CD1c-positive myeloid dendritic cell (primary cell): Measurements from ENCODE around the gene HMCES.

ENCODE experiments used
- DNase-seq: peaks from one replicate; pipeline ENCODE4 v3.0.0-alpha.2; 2016; ENCODE audit errors: extremely low spot score

Gene HMCES

DNA sequence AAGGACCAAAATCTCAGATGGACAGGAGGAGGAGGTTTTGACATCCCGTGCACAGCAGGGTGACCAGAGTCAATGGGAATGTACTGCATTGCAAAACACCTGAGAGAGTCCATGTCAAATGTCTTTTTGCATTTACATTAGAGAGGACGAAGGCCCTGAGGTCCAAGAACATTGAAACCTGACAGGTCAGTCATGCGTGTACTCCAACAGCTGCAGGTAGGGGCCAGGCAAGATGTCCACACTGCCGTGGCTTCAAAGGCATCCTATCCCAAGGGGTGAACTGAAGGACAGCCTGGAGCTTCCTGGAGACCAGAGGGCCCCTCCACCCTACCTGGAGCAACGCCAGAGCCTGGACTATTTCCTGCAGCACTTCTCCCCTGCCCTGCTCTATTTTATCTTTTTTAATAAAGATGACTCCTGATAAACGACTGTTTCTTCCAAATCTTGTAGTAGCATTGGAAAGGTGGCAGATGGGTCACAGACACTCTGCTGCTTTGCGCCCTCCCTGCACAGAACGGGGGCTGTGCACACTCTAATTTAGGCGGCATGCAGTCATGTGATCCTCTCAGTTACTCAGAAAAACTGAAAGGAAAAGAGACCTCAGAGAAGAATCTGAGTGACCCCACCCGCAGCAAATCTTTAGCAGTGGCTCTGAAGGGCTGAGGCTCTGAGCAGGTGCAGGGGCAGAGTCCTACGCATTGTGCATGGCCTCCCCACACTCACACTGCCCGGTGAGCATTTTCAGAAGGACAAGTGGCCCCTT lies 68.2 kb downstream of the HMCES start:
- DNase-seq = no peak

DNA sequence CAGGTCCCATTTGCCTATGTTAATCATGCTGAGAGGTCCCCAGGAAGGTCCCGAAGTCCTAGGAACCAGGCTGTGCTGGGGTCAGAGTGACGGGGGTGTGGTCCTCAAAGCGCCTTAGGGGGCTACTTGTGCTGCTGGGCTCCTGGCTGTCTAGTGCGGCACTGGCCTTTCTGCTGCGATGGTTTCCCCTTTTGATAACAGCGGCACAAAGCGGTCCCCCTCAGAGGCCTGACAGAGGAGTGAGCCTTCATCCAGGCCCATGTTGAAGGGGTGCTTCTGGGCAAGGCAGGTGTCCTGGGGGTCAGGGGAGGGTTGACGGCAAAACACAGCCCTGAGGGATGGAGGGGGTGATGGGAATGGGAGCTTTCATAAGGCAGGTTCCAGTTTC lies 68.8 kb downstream of the HMCES start:
- DNase-seq = no peak

DNA sequence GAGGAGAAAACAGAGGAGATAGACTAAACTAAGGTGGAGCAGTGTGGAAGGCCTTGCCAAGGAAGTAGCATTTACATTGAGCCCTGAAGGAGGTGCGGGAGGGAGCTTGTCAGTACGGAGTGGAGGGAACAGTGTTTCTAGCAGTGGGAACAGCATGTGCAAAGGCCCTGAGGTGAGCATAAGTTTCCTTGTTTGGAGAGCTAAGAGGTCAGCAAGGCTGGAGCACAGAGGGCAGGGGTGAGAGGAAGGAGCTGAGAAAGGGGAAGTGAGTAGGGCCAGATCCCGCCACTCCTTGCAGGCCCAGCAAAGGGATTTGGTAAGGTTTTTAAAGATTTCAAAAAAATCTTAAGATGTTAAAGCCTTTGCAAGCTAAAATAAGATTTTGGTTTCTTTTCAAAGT lies 70.1 kb downstream of the HMCES start:
- peak; percentile 58 for DNase-seq

DNA sequence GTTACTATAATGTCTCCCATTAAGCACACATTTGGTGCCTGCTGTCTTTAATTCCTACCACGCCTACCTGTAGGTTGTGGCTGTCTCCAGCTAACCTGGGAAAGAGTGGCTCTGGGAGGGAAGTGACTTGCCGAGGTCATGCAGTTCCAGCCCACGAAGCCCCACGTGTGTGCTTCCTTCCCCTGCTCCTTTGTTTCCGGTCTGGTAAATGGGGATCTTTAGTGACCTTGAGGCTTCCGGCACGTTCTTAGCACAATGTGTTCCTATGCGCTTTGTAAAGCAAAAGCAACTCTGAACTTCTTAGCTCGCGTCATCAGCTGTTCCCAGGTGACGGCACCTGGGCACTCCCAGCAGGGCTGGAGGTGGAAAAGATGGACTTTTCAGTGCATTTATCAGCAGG lies 70.5 kb downstream of the HMCES start:
- DNase-seq = peak; percentile 31

DNA sequence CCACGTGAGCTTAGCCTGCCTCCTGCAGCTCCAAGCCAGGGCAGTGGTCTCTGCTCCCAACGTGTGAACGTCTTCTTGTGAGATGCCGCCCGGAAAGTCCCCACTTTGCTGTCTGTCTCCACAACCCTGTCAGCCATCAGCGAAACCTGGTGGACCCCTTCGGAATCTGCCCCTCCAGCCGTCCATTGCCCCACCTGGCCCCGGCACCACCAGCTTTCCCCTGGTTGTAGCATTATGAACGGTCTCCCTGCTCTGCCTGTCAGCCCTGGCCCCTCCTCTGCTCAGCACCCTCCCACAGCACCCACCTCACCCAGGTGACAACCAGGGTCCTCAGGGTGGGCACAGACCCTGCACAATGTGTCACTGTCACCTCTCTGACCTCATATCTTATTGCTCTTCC lies 71.1 kb downstream of the HMCES start:
- DNase-seq = no peak

DNA sequence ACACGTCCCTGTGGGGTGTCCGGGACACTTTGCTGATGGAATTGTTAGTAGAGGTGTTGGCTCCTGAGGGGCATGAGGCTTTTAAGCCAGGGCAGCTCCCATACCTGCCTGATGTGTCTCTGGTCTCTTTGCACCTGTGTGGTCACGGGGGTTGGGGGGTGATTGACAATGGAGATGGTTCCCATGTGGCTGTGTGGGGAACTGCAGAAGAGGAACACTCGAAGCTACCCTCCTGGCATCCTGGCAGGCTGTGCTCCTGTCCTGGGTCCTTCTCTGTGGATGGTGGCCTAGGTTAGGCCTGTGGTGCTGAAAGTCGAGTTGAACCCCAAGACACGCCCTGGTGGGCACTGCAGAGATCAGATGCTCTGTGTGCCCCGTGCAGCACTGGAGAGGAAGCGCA lies 73.4 kb downstream of the HMCES start:
- no peak for DNase-seq

DNA sequence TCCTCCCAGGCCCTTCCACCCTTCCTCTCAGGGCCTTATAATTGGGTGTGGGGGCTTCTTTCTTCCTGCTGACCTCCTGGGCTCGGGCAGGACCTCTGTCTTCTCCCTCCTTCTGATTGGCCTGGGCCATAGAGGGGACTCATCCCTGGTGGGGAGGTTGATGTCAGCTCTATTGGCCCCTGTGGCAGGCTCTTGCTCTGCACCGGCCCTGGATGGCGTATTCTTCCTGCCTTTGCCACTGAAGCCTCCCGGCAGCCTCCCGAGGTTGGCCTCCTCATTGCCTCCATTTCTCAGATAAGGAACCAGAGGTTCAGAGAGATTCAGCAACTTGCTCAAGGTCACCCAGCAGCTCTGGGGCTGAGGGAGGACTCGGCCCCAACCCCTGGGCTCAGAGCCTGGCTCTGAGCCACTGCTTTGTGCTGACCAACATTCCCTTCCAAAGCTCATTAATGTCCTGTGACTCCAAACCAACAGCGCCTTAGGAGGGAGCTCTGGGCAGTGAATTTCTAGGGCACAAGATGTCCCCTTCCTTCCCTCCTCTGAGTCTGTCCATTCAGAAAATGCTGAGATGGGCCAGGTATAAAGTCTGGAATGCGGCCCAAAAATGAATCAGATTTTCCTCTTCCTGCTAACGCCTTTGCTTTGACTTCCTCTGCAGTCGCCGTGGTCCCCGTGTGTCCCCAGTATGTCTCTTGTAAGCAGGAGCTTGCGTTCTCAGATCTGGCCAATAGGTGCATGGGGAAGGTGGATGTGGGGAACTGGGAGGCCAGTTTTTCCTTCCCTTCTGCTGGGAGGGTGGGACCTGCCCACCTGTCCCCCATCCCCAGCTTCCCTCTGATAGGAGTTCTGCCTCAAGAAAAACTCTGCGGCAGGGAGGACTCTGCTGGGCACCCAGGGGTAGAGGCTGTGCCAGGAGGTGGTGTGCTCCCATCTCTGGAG lies 74.2 kb downstream of the HMCES start:
- no peak for DNase-seq

DNA sequence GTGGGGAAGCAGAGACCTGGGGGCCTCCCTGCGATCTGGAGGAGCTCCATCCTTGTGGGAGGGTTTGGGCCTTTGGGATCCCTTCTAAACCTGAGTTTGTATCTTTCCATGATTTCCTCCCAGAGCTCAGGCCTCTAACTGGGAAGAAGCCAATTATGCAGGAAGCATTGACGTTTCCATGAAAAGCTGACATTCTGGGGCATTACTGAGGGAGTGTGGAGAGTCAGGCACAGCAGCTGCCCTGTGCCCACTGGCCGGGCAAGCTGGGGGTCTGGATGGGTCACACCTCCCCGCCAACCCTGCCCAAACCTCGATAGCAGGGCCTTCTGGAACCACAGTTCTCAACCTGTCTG lies 74.9 kb downstream of the HMCES start:
- DNase-seq = no peak
